A549 (cell line): ENCODE data around the gene NFATC3. TPM values are rescaled to one million over a fixed set of nuclear protein-coding genes. Genes with fewer than 3 reads are reported as not detected.

Source experiments
- ATAC-seq, 2 experiments: fragments of 200-7000 bp in 1 of 2; fragments of >200 bp in 1 of 2; cut with Nextera tagmentation in 1 of 2; cut with Tn5 transposase in 1 of 2; 3 replicates each; pipeline versions ENCODE4 v1.8.0 to v1.9.1; 2018 to 2020; ENCODE audit warnings: mild to moderate bottlenecking in 1 of 2, moderate library complexity in 1 of 2
- CTCF ChIA-PET: fragments of 300-600 bp; sonication (Branson Sonifier 250); formaldehyde crosslinking; extraction: SDS; loops from one replicate; lab custom pipeline; 2021; ENCODE audit warnings: antibody characterized with exemption, inconsistent platforms; lab: Yijun Ruan, JAX
- POLR2A ChIA-PET: fragments of 350-600 bp; formaldehyde crosslinking; extraction: SDS; loops from one replicate; lab custom pipeline; 2021; ENCODE audit warnings: antibody characterized with exemption, inconsistent platforms; lab: Yijun Ruan, JAX
- DNase-seq, 2 experiments: peaks; one replicate each; pipeline versions ENCODE4 v3.0.0 to v3.0.0-alpha.2; 2011 to 2016; ENCODE audit warnings: low read depth in 1 of 2, low spot score in 1 of 2
- FAIRE-seq: peaks from 2 replicates; lab custom pipeline; 2011; peaks lifted over from hg19 to GRCh38; lab: Jason Lieb, UNC
- H3K27ac ChIP-seq, 2 experiments: fragments of >200 bp; sonication (Bioruptor Twin); formaldehyde crosslinking; 3 replicates each; pipeline ENCODE4 v1.5.1; 2016 to 2017
- H3K4me1 ChIP-seq: fragments of >200 bp; sonication (Bioruptor Twin); formaldehyde crosslinking; 3 replicates; pipeline ENCODE4 v1.6.1; 2016
- H3K4me2 ChIP-seq: fragments of >200 bp; sonication (Bioruptor Twin); formaldehyde crosslinking; 3 replicates; pipeline ENCODE4 v1.6.1; 2016
- H3K4me3 ChIP-seq: fragments of >200 bp; sonication (Bioruptor Twin); formaldehyde crosslinking; 3 replicates; pipeline ENCODE4 v1.5.1; 2016
- H3K9me3 ChIP-seq: fragments of >200 bp; sonication (Bioruptor Twin); formaldehyde crosslinking; 3 replicates; pipeline ENCODE4 v1.6.1; 2016
- BHLHE40 ChIP-seq: IDR thresholded peaks from 2 replicates; pipeline ENCODE4 v1.6.1; 2012; ENCODE audit warnings: low read depth, low read length, inconsistent platforms
- CBX2 ChIP-seq: fragments of 200-600 bp; sonication (generic); IDR thresholded peaks from 2 replicates; pipeline ENCODE4 v1.6.1; 2016; ENCODE audit warnings: low read depth, mild to moderate bottlenecking, borderline replicate concordance
- CHD4 ChIP-seq: fragments of 200-600 bp; sonication (generic); IDR thresholded peaks from 2 replicates; pipeline ENCODE4 v1.6.1; 2016; ENCODE audit warnings: antibody characterized with exemption, mild to moderate bottlenecking, borderline replicate concordance
- EHF ChIP-seq: fragments of 250-450 bp; sonication (Bioruptor Pico); IDR thresholded peaks from 2 replicates; pipeline ENCODE4 v1.5.0; 2020; ENCODE audit warnings: mild to moderate bottlenecking
- EP300 ChIP-seq, 2 experiments: fragments of >200 bp; sonication (Bioruptor Twin); formaldehyde crosslinking; IDR thresholded peaks; 2 replicates in 1 of 2; 3 replicates in 1 of 2; pipeline ENCODE4 v1.6.1; 2016 to 2017
- FOSB ChIP-seq: fragments of 250-450 bp; sonication (Bioruptor Pico); IDR thresholded peaks from 2 replicates; pipeline ENCODE4 v1.5.0; 2020; ENCODE audit warnings: mild to moderate bottlenecking, moderate library complexity
- HEYL ChIP-seq: fragments of 250-450 bp; sonication (Bioruptor Pico); IDR thresholded peaks from 2 replicates; pipeline ENCODE4 v1.8.0; 2021; ENCODE audit warnings: mild to moderate bottlenecking, moderate library complexity
- HOXB13 ChIP-seq: fragments of 250-450 bp; sonication (Bioruptor Pico); IDR thresholded peaks from 2 replicates; pipeline ENCODE4 v1.5.0; 2020; ENCODE audit warnings: low read depth, mild to moderate bottlenecking, moderate library complexity
- HOXB5 ChIP-seq: fragments of 250-450 bp; sonication (Bioruptor Pico); IDR thresholded peaks from 2 replicates; pipeline ENCODE4 v1.5.0; 2020; ENCODE audit warnings: mild to moderate bottlenecking, moderate library complexity
- JUNB ChIP-seq: fragments of >200 bp; sonication (Bioruptor Twin); formaldehyde crosslinking; IDR thresholded peaks from 2 replicates; pipeline ENCODE4 v1.6.1; 2016
- KDM1A ChIP-seq: fragments of 200-600 bp; sonication (generic); IDR thresholded peaks from 2 replicates; pipeline ENCODE4 v1.6.1; 2016; ENCODE audit warnings: low read depth, mild to moderate bottlenecking
- MAZ ChIP-seq: fragments of 150-350 bp; IDR thresholded peaks from 2 replicates; pipeline ENCODE4 v1.6.1; 2014; ENCODE audit warnings: antibody characterized with exemption, low read depth, low read length, borderline replicate concordance
- NPAS2 ChIP-seq: fragments of 250-450 bp; sonication (Bioruptor Pico); IDR thresholded peaks from 2 replicates; pipeline ENCODE4 v1.8.0; 2022; ENCODE audit warnings: mild to moderate bottlenecking, moderate library complexity, borderline replicate concordance
- POLR2AphosphoS2 ChIP-seq: conservative IDR thresholded peaks from 2 replicates; pipeline ENCODE4 v1.6.1; 2012; ENCODE audit warnings: low read length, improper control_type of control experiment, inconsistent platforms
- RAD21 ChIP-seq, 2 experiments: fragments of >200 bp in 1 of 2; sonication (Bioruptor Twin) in 1 of 2; formaldehyde crosslinking in 1 of 2; IDR thresholded peaks in 1 of 2; conservative IDR thresholded peaks in 1 of 2; 2 replicates in 1 of 2; 3 replicates in 1 of 2; pipeline ENCODE4 v1.6.1; 2012 to 2018; ENCODE audit warnings: inconsistent platforms in 1 of 2
- RARB ChIP-seq: fragments of 250-450 bp; sonication (Bioruptor Pico); IDR thresholded peaks from 2 replicates; pipeline ENCODE4 v1.8.0; 2021; ENCODE audit warnings: mild to moderate bottlenecking, moderate library complexity
- SREBF2 ChIP-seq: fragments of 450-650 bp; IDR thresholded peaks from 2 replicates; pipeline ENCODE4 v1.6.1; 2014; ENCODE audit warnings: mild to moderate bottlenecking, moderate library complexity
- TP53 ChIP-seq: fragments of 250-450 bp; sonication (Bioruptor Pico); IDR thresholded peaks from 2 replicates; pipeline ENCODE4 v1.5.0; 2021; ENCODE audit warnings: mild to moderate bottlenecking, moderate library complexity
- ZNF302 ChIP-seq: fragments of 250-450 bp; sonication (Bioruptor Pico); IDR thresholded peaks from 2 replicates; pipeline ENCODE4 v1.9.0; 2021; ENCODE audit warnings: inconsistent platforms, mild to moderate bottlenecking, moderate library complexity
- WGBS: methylation state at CpG from one replicate; pipeline ENCODE4 v1.1.6; 2017; ENCODE audit errors: missing lambda C conversion rate; 5-methylcytosine and 5-hydroxymethylcytosine counted together
- polyA plus RNA-seq, 4 experiments: library from polyadenylated mRNA; depleted of rRNA in 3 of 4; stranded (reverse); fragments of >200 nt; fragmentation: RNase III in 1 of 4; extraction: RNeasy Plus Mini Kit Qiagen cat#74134 plus additional on column Dnase treatment in 1 of 4; gene quantifications; 2 replicates in 3 of 4; 3 replicates in 1 of 4; pipeline ENCODE4 v1.2.3, GENCODE V29; 2011 to 2017
- TF ChIP-seq, protein P1 (sequence below): fragments of 450-650 bp; IDR thresholded peaks from 2 replicates; pipeline ENCODE4 v1.6.1; 2014; ENCODE audit warnings: antibody characterized with exemption
- TF ChIP-seq, protein P2 (sequence below): fragments of >200 bp; sonication (Bioruptor Twin); formaldehyde crosslinking; IDR thresholded peaks from 2 replicates; pipeline ENCODE4 v1.6.1; 2016
- TF ChIP-seq, protein P3 (sequence below): fragments of 250-450 bp; sonication (Bioruptor Pico); IDR thresholded peaks from 2 replicates; pipeline ENCODE4 v1.5.0; 2021; ENCODE audit warnings: mild to moderate bottlenecking, moderate library complexity, borderline replicate concordance
- TF ChIP-seq, protein P4 (sequence below): fragments of 200-600 bp; sonication (generic); IDR thresholded peaks from 2 replicates; pipeline ENCODE4 v1.6.1; 2016; ENCODE audit warnings: antibody characterized with exemption, mild to moderate bottlenecking, moderate library complexity
- TF ChIP-seq, protein P5 (sequence below): fragments of >200 bp; sonication (Bioruptor Twin); formaldehyde crosslinking; IDR thresholded peaks from 3 replicates; pipeline ENCODE4 v1.5.1; 2016
- TF ChIP-seq, protein P6 (sequence below): fragments of 250-450 bp; sonication (Bioruptor Pico); IDR thresholded peaks from 2 replicates; pipeline ENCODE4 v1.5.0; 2020; ENCODE audit warnings: low read depth, mild to moderate bottlenecking, moderate library complexity

NFATC3 gene
- polyA plus RNA-seq, 2 of the 4 experiments (the other 2 are of a cell fraction) = 13.3 to 23.9 TPM

DNA sequence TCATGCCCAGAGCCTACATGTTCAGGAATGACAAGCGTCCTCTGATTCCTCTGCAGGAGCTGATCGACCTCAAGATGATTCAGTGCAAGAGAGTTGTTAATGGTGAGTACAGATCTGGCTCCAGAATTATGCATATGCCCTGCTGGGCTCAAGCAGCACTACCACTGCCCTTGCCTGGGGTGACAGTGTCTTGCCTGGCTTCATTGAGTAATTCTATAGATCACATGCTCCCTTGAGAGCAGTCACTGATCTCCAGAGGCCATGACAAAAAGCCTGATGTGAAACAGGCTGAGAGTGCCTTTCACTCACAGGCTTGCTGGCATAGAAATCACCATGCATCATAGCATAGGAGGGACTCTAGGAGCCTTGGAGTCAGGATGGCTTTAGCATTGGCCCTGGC, 35.7 kb upstream of the NFATC3 start:
- ATAC-seq = no peak
- WGBS = 94% methylated on average over 2 of the region's 2 CpGs

DNA sequence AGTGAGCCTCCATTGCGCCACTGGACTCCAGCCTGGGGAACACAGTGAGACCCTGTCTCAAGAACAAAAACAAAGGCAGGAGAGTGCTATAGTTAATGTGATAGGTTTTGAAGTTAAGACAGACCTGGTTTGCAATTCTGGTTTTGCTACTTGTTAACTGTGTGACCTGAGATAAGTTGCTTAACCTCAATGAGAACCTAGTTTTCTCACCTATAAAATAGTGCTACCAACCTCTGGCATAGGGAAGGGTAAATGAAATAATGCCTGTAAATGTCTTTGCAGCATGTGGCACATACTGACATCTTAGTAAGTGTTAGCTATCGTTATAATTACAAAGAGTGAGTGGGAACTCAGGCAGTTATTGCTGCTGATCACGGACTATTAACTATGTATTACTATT, 29.8 kb upstream of the NFATC3 start:
- no peak overlapping the region for H3K27ac ChIP-seq
- FAIRE-seq (no peak), ATAC-seq (no peak), DNase-seq (no peak)
- no peak overlapping the region for H3K4me3 ChIP-seq
- ChIA-PET CTCF (interaction anchor here (0.7 to 2.3 kb wide), 5 partner anchors 10 to 239 kb away, joined by 3 to 12 read pairs (median 3); no protein-coding TSS in a partner anchor), POLR2A (no interaction called here)
- no peaks in the 10 kb centered on the region for H3K9me3 ChIP-seq
- WGBS = 93% methylated on average over 3 of the region's 3 CpGs
- H3K4me2 ChIP-seq = no peak overlapping the region
- no peaks in the 10 kb centered on the region for H3K4me1 ChIP-seq
- no peak for TF ChIP-seq RAD21 (conservative IDR thresholded peaks at IDR 0.05 in 1 of 2, IDR thresholded peaks at IDR 0.05 in 1 of 2)
- no peak for TF ChIP-seq JUNB
- no peak for TF ChIP-seq HOXB13 (CRISPR knock-in tag)
- TF ChIP-seq RARB = no peak
- TF ChIP-seq KDM1A = no peak
- TF ChIP-seq TP53 (CRISPR knock-in tag) = no peak
- no peak for TF ChIP-seq FOSB (CRISPR knock-in tag)
- no peak for TF ChIP-seq EHF (CRISPR knock-in tag)
- TF ChIP-seq, protein P1, sequence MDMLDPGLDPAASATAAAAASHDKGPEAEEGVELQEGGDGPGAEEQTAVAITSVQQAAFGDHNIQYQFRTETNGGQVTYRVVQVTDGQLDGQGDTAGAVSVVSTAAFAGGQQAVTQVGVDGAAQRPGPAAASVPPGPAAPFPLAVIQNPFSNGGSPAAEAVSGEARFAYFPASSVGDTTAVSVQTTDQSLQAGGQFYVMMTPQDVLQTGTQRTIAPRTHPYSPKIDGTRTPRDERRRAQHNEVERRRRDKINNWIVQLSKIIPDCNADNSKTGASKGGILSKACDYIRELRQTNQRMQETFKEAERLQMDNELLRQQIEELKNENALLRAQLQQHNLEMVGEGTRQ = no peak
- TF ChIP-seq POLR2AphosphoS2 = no peak
- no peak for TF ChIP-seq BHLHE40
- TF ChIP-seq, protein P2, sequence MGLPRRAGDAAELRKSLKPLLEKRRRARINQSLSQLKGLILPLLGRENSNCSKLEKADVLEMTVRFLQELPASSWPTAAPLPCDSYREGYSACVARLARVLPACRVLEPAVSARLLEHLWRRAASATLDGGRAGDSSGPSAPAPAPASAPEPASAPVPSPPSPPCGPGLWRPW = no peak
- TF ChIP-seq, protein P3, sequence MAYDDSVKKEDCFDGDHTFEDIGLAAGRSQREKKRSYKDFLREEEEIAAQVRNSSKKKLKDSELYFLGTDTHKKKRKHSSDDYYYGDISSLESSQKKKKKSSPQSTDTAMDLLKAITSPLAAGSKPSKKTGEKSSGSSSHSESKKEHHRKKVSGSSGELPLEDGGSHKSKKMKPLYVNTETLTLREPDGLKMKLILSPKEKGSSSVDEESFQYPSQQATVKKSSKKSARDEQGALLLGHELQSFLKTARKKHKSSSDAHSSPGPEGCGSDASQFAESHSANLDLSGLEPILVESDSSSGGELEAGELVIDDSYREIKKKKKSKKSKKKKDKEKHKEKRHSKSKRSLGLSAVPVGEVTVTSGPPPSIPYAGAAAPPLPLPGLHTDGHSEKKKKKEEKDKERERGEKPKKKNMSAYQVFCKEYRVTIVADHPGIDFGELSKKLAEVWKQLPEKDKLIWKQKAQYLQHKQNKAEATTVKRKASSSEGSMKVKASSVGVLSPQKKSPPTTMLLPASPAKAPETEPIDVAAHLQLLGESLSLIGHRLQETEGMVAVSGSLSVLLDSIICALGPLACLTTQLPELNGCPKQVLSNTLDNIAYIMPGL = no peak
- TF ChIP-seq EP300 (IDR thresholded peaks at IDR 0.05) = no peak
- TF ChIP-seq HEYL = no peak

More for the DNA sequence above, 35.7 kb upstream of the NFATC3 start:
- no peak for FAIRE-seq
- ChIA-PET CTCF (no interaction called here), POLR2A (no interaction called here)
- Histone ChIP-seq H3K4me1 (no peaks in the 10 kb centered on the region), H3K4me2 (no peak overlapping the region), H3K9me3 (no peaks in the 10 kb centered on the region), H3K4me3 (no peak overlapping the region), H3K27ac (no peak overlapping the region)
- DNase-seq = no peak
- TF ChIP-seq, protein P4, sequence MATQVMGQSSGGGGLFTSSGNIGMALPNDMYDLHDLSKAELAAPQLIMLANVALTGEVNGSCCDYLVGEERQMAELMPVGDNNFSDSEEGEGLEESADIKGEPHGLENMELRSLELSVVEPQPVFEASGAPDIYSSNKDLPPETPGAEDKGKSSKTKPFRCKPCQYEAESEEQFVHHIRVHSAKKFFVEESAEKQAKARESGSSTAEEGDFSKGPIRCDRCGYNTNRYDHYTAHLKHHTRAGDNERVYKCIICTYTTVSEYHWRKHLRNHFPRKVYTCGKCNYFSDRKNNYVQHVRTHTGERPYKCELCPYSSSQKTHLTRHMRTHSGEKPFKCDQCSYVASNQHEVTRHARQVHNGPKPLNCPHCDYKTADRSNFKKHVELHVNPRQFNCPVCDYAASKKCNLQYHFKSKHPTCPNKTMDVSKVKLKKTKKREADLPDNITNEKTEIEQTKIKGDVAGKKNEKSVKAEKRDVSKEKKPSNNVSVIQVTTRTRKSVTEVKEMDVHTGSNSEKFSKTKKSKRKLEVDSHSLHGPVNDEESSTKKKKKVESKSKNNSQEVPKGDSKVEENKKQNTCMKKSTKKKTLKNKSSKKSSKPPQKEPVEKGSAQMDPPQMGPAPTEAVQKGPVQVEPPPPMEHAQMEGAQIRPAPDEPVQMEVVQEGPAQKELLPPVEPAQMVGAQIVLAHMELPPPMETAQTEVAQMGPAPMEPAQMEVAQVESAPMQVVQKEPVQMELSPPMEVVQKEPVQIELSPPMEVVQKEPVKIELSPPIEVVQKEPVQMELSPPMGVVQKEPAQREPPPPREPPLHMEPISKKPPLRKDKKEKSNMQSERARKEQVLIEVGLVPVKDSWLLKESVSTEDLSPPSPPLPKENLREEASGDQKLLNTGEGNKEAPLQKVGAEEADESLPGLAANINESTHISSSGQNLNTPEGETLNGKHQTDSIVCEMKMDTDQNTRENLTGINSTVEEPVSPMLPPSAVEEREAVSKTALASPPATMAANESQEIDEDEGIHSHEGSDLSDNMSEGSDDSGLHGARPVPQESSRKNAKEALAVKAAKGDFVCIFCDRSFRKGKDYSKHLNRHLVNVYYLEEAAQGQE = no peak
- TF ChIP-seq, protein P5, sequence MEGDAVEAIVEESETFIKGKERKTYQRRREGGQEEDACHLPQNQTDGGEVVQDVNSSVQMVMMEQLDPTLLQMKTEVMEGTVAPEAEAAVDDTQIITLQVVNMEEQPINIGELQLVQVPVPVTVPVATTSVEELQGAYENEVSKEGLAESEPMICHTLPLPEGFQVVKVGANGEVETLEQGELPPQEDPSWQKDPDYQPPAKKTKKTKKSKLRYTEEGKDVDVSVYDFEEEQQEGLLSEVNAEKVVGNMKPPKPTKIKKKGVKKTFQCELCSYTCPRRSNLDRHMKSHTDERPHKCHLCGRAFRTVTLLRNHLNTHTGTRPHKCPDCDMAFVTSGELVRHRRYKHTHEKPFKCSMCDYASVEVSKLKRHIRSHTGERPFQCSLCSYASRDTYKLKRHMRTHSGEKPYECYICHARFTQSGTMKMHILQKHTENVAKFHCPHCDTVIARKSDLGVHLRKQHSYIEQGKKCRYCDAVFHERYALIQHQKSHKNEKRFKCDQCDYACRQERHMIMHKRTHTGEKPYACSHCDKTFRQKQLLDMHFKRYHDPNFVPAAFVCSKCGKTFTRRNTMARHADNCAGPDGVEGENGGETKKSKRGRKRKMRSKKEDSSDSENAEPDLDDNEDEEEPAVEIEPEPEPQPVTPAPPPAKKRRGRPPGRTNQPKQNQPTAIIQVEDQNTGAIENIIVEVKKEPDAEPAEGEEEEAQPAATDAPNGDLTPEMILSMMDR = no peak
- TF ChIP-seq FOSB (CRISPR knock-in tag) = no peak
- TF ChIP-seq RARB = no peak
- no peak for TF ChIP-seq NPAS2
- no peak for TF ChIP-seq CHD4
- TF ChIP-seq MAZ = no peak
- TF ChIP-seq KDM1A = no peak
- no peak for TF ChIP-seq CBX2
- TF ChIP-seq, protein P6, sequence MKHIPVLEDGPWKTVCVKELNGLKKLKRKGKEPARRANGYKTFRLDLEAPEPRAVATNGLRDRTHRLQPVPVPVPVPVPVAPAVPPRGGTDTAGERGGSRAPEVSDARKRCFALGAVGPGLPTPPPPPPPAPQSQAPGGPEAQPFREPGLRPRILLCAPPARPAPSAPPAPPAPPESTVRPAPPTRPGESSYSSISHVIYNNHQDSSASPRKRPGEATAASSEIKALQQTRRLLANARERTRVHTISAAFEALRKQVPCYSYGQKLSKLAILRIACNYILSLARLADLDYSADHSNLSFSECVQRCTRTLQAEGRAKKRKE = no peak
- no peak for TF ChIP-seq HOXB13 (CRISPR knock-in tag)
- no peak for TF ChIP-seq TP53 (CRISPR knock-in tag)
- no peak for TF ChIP-seq SREBF2
- no peak for TF ChIP-seq ZNF302 (CRISPR knock-in tag)
- TF ChIP-seq BHLHE40 = no peak
- TF ChIP-seq HEYL = no peak
- TF ChIP-seq HOXB5 (CRISPR knock-in tag) = no peak
